OCI-LY7 (cell line): Measurements from ENCODE around the gene UVSSA. TPM values are rescaled to one million over a fixed set of nuclear protein-coding genes. Genes with fewer than 3 reads are reported as not detected.

ENCODE experiments used
- BruUV-seq: library from RNA; stranded (reverse); fragments of 400-500 nt; replicated peaks from 2 replicates; lab custom pipeline; 2021; lab: Mats Ljungman, UMichigan
- CTCF ChIA-PET: fragments of 300-600 bp; sonication (Branson Sonifier 250); formaldehyde crosslinking; loops from one replicate; lab custom pipeline; 2022; ENCODE audit warnings: antibody characterized with exemption; ENCODE audit not compliant: unreplicated experiment; lab: Charles Lee
- POLR2A ChIA-PET: fragments of 300-600 bp; sonication (Branson Sonifier 250); formaldehyde crosslinking; loops from one replicate; lab custom pipeline; 2022; ENCODE audit warnings: antibody characterized with exemption; lab: Charles Lee
- DNase-seq: peaks from one replicate; pipeline ENCODE4 v3.0.0-alpha.2; 2015; ENCODE audit warnings: low spot score
- H2AFZ ChIP-seq: fragments of 200-600 bp; sonication (generic), shearing (Covaris generic); 2 replicates; pipeline ENCODE4 v1.6.1; 2014; ENCODE audit warnings: mild to moderate bottlenecking, antibody characterized with exemption, low read length, moderate library complexity
- H3K27ac ChIP-seq: fragments of 200-600 bp; sonication (generic); 2 replicates; pipeline ENCODE4 v1.5.1; 2014; ENCODE audit warnings: mixed run types, low read depth, mild to moderate bottlenecking, moderate library complexity, low read length, inconsistent platforms; ENCODE audit not compliant: poor library complexity, severe bottlenecking
- H3K36me3 ChIP-seq: fragments of 200-600 bp; sonication (generic); 2 replicates; pipeline ENCODE4 v1.6.1; 2014; ENCODE audit warnings: mild to moderate bottlenecking, antibody characterized with exemption, low read length, moderate library complexity, mixed read lengths; ENCODE audit not compliant: insufficient read depth
- H3K4me1 ChIP-seq: fragments of 200-600 bp; sonication (generic); 2 replicates; pipeline ENCODE4 v1.5.1; 2014; ENCODE audit warnings: mild to moderate bottlenecking, low read length; ENCODE audit not compliant: insufficient read depth, poor library complexity, severe bottlenecking
- H3K4me2 ChIP-seq: fragments of 200-600 bp; sonication (generic); 2 replicates; pipeline ENCODE4 v1.6.1; 2014; ENCODE audit warnings: mild to moderate bottlenecking, low read length
- H3K4me3 ChIP-seq: fragments of 200-600 bp; sonication (generic); 2 replicates; pipeline ENCODE4 v1.5.1; 2014; ENCODE audit warnings: mild to moderate bottlenecking, low read depth, low read length; ENCODE audit not compliant: poor library complexity, severe bottlenecking
- H3K79me2 ChIP-seq: fragments of 200-600 bp; sonication (generic); 2 replicates; pipeline ENCODE4 v1.6.1; 2016; ENCODE audit warnings: low read depth, mild to moderate bottlenecking, low read length, moderate library complexity, mixed read lengths; ENCODE audit not compliant: insufficient read depth
- H3K9me2 ChIP-seq: fragments of 200-600 bp; sonication (generic); 2 replicates; pipeline ENCODE4 v1.6.1; 2016; ENCODE audit warnings: mild to moderate bottlenecking, low read length, mixed read lengths; ENCODE audit not compliant: insufficient read depth
- H3K9me3 ChIP-seq: fragments of 200-600 bp; sonication (generic); 2 replicates; pipeline ENCODE4 v1.6.1; 2014; ENCODE audit warnings: mild to moderate bottlenecking, mixed run types, low read length, mixed read lengths
- H4K20me1 ChIP-seq: fragments of 200-600 bp; sonication (generic); 2 replicates; pipeline ENCODE4 v1.6.1; 2014; ENCODE audit warnings: mild to moderate bottlenecking, antibody characterized with exemption, low read length, moderate library complexity, mixed read lengths; ENCODE audit not compliant: insufficient read depth
- EZH2phosphoT487 ChIP-seq: fragments of 200-600 bp; sonication (generic); IDR thresholded peaks from 2 replicates; pipeline ENCODE4 v1.6.1; 2018; ENCODE audit warnings: low read depth, borderline replicate concordance, mild to moderate bottlenecking, mixed run types, antibody characterized with exemption, low read length, moderate library complexity, mixed read lengths
- intact Hi-C: fragments of 100-400 bp; cut with micrococcal nuclease; formaldehyde crosslinking; loops from one replicate; pipeline ENCODE4 v1.10.0; 2022; ENCODE audit not compliant: unreplicated experiment
- total RNA-seq, 2 experiments: library from RNA; depleted of rRNA in 1 of 2; stranded (reverse); fragments of >200 nt in 1 of 2; shearing (Covaris generic) in 1 of 2; gene quantifications; 2 replicates each; pipeline ENCODE4 v1.2.3, GENCODE V29; 2014 to 2022
- TF ChIP-seq, protein P1 (sequence below): fragments of 200-600 bp; sonication (generic); conservative IDR thresholded peaks from 2 replicates; pipeline ENCODE4 v1.5.1; 2014; ENCODE audit warnings: mild to moderate bottlenecking, antibody characterized with exemption, low read length, moderate library complexity, mixed read lengths

The UVSSA gene
- total RNA-seq, 2 experiments from 2014 or later, result 13.2 to 43.2 TPM

GRCh38 chr4:1354136-1354982, 7.4 kb downstream of the UVSSA start:
- Histone ChIP-seq H3K9me3 (no peaks in the 10 kb centered on the region), H3K36me3 (peaks cover 68% of the 10 kb centered on the region), H3K4me3 (no peak overlapping the region), H3K4me1 (no peaks in the 10 kb centered on the region), H3K27ac (no peak overlapping the region), H3K79me2 (no peaks in the 10 kb centered on the region), H2AFZ (no peak overlapping the region), H3K9me2 (no peaks in the 10 kb centered on the region), H3K4me2 (no peak overlapping the region), H4K20me1 (no peaks in the 10 kb centered on the region; the same call in 1 of the 2 replicates)
- no peak for DNase-seq
- no TSS peak for BruUV-seq
- CTCF ChIA-PET, result interaction anchor here (0.7 kb wide), 1 partner anchor 1116 kb away, joined by 6 read pairs; no protein-coding TSS in a partner anchor
- TF ChIP-seq EZH2phosphoT487, result no peak
- TF ChIP-seq, protein P1, sequence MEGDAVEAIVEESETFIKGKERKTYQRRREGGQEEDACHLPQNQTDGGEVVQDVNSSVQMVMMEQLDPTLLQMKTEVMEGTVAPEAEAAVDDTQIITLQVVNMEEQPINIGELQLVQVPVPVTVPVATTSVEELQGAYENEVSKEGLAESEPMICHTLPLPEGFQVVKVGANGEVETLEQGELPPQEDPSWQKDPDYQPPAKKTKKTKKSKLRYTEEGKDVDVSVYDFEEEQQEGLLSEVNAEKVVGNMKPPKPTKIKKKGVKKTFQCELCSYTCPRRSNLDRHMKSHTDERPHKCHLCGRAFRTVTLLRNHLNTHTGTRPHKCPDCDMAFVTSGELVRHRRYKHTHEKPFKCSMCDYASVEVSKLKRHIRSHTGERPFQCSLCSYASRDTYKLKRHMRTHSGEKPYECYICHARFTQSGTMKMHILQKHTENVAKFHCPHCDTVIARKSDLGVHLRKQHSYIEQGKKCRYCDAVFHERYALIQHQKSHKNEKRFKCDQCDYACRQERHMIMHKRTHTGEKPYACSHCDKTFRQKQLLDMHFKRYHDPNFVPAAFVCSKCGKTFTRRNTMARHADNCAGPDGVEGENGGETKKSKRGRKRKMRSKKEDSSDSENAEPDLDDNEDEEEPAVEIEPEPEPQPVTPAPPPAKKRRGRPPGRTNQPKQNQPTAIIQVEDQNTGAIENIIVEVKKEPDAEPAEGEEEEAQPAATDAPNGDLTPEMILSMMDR, result peak; percentile 36; the same call in 1 of the 2 replicates
- intact Hi-C loops, result no loop called here
- POLR2A ChIA-PET, result no interaction called here

GRCh38 chr4:1354983-1355275, 7.9 kb downstream of the UVSSA start:
- POLR2A ChIA-PET, result no interaction called here
- Histone ChIP-seq H3K4me2 (no peak overlapping the region), H3K27ac (no peak overlapping the region), H3K36me3 (peaks cover 64% of the 10 kb centered on the region), H3K9me2 (no peaks in the 10 kb centered on the region), H2AFZ (no peak overlapping the region), H3K4me1 (no peaks in the 10 kb centered on the region), H3K4me3 (no peak overlapping the region), H3K79me2 (no peaks in the 10 kb centered on the region), H4K20me1 (no peaks in the 10 kb centered on the region; the same call in 1 of the 2 replicates), H3K9me3 (no peaks in the 10 kb centered on the region)
- no peak for DNase-seq
- no peak for TF ChIP-seq EZH2phosphoT487
- TF ChIP-seq, protein P1, result no peak
- no TSS peak for BruUV-seq
- CTCF ChIA-PET, result interaction anchor here (0.7 kb wide), 1 partner anchor 1116 kb away, joined by 6 read pairs; no protein-coding TSS in a partner anchor
- intact Hi-C loops, result loop anchor here (5.0 kb wide), 1 partner anchor 272 kb away; no protein-coding TSS in a partner anchor

DNA sequence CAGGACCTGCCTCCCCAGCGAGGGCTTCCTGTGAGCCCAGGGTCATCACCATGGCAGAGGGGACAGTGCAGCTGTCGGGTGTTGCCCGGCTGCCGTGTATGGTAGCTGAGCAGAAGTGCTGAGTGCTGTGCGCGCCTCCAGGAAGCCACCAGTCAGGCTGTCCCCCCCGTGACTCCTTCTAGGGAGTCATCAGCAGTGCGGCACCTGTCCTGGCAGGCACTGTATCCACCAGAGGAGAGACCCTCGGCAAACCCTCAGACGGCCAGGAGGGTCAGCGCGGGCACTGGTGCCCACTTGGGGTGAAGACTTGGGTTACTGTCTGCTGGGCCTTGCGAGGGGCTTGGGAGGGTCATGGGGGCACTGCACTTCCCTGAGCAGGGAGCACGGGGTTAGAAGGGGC, 8.4 kb downstream of the UVSSA start:
- POLR2A ChIA-PET, result no interaction called here

More for the DNA sequence above, 8.4 kb downstream of the UVSSA start:
- DNase-seq, result no peak
- no TSS peak for BruUV-seq
- H2AFZ ChIP-seq, result no peak overlapping the region
- H3K9me3 ChIP-seq, result no peaks in the 10 kb centered on the region
- H3K79me2 ChIP-seq, result no peaks in the 10 kb centered on the region
- H3K36me3 ChIP-seq, result peaks cover 60% of the 10 kb centered on the region
- CTCF ChIA-PET, result no interaction called here
- H4K20me1 ChIP-seq, result no peaks in the 10 kb centered on the region; the same call in 1 of the 2 replicates
- H3K4me3 ChIP-seq, result no peak overlapping the region
- no peaks in the 10 kb centered on the region for H3K9me2 ChIP-seq
- TF ChIP-seq, protein P1, result no peak
- TF ChIP-seq EZH2phosphoT487, result no peak
- no peaks in the 10 kb centered on the region for H3K4me1 ChIP-seq
- intact Hi-C loops, result loop anchor here (5.0 kb wide), 1 partner anchor 272 kb away; no protein-coding TSS in a partner anchor
- H3K4me2 ChIP-seq, result no peak overlapping the region
- H3K27ac ChIP-seq, result no peak overlapping the region
